DND-41 (cell line): ENCODE results near the gene GPNMB.

ENCODE experiments used
- ATAC-seq: fragments of 200-7000 bp; cut with Tn5 transposase; 3 replicates; pipeline ENCODE4 v1.9.1; 2021; ENCODE audit warnings: low read depth; ENCODE audit not compliant: insufficient read depth
- DNase-seq: peaks from one replicate; pipeline ENCODE4 v3.0.0-alpha.2; 2020
- H2AFZ ChIP-seq: 2 replicates; pipeline ENCODE4 v1.6.0; 2012; ENCODE audit warnings: low read depth, low read length
- H3K27ac ChIP-seq: 2 replicates; pipeline ENCODE4 v1.5.1; 2012; ENCODE audit warnings: low read length, inconsistent platforms
- H3K27me3 ChIP-seq: fragments of 200-600 bp; sonication (generic); 2 replicates; pipeline ENCODE4 v1.6.0; 2012; ENCODE audit warnings: low read length, mild to moderate bottlenecking, inconsistent platforms; ENCODE audit not compliant: insufficient read depth, poor library complexity
- H3K36me3 ChIP-seq: 2 replicates; pipeline ENCODE4 v1.5.1; 2012; ENCODE audit warnings: low read length, inconsistent platforms; ENCODE audit not compliant: insufficient read depth
- H3K4me1 ChIP-seq: 2 replicates; pipeline ENCODE4 v1.5.1; 2012; ENCODE audit warnings: mild to moderate bottlenecking, low read length; ENCODE audit not compliant: insufficient read depth
- H3K4me2 ChIP-seq: 2 replicates; pipeline ENCODE4 v1.6.0; 2012; ENCODE audit warnings: mild to moderate bottlenecking, moderate library complexity, low read length, inconsistent platforms; ENCODE audit not compliant: insufficient read depth
- H3K4me3 ChIP-seq, 2 experiments: fragments of 200-600 bp in 1 of 2; shearing (Covaris generic) in 1 of 2; 2 replicates each; pipeline ENCODE4 v1.5.1; 2012 to 2016; ENCODE audit warnings: inconsistent platforms in 2 of 2, low read length in 2 of 2, mild to moderate bottlenecking in 2 of 2, low read depth in 1 of 2, moderate library complexity in 1 of 2
- H3K79me2 ChIP-seq: 2 replicates; pipeline ENCODE4 v1.6.0; 2012; ENCODE audit warnings: low read length, inconsistent platforms; ENCODE audit not compliant: insufficient read depth
- H3K9ac ChIP-seq: 2 replicates; pipeline ENCODE4 v1.6.0; 2012; ENCODE audit warnings: low read depth, mild to moderate bottlenecking, inconsistent platforms, low read length, moderate library complexity
- H3K9me3 ChIP-seq: 2 replicates; pipeline ENCODE4 v1.5.1; 2012; ENCODE audit warnings: low read length, moderate library complexity, mild to moderate bottlenecking, inconsistent platforms; ENCODE audit not compliant: insufficient read depth, severe bottlenecking
- H4K20me1 ChIP-seq: 2 replicates; pipeline ENCODE4 v1.6.0; 2012; ENCODE audit warnings: low read length; ENCODE audit not compliant: insufficient read depth
- EZH2 ChIP-seq: IDR thresholded peaks from 3 replicates; pipeline ENCODE4 v1.6.1; 2012; ENCODE audit warnings: borderline replicate concordance, low read depth, mild to moderate bottlenecking, moderate library complexity, low read length, inconsistent platforms; ENCODE audit not compliant: severe bottlenecking
- TF ChIP-seq, protein P1 (sequence below): IDR thresholded peaks from 2 replicates; pipeline ENCODE4 v1.5.1; 2012; ENCODE audit warnings: borderline replicate concordance, low read length, moderate library complexity, mild to moderate bottlenecking; ENCODE audit not compliant: poor library complexity, severe bottlenecking; ENCODE audit errors: extremely low read depth

GPNMB gene

DNA sequence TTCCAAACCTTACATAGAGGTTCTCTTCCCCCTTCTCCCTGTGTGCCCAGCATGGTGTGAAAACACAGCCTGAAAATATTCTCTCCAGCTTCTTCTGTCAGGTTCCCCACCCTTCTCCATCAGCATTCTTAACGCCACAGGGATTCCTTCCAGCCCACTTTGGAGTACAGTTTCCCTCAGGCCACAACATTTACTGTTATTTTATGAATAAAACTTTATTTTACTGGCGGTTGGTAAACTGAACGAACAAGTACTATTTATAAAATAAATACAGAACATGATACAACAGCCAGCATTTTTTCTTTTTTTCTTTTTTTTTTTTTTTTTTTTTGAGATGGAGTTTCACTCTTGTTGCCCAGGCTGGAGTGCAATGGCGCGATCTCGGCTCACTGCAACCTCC, 31.6 kb upstream of the GPNMB start:
- Histone ChIP-seq H3K79me2 (no peaks in the 10 kb centered on the region), H3K4me3 (no peak overlapping the region), H3K4me2 (no peak overlapping the region), H3K27ac (no peak overlapping the region), H2AFZ (no peak overlapping the region), H3K4me1 (no peaks in the 10 kb centered on the region), H3K9me3 (no peaks in the 10 kb centered on the region), H3K27me3 (peaks cover 23% of the 10 kb centered on the region), H4K20me1 (no peaks in the 10 kb centered on the region), H3K9ac (no peak overlapping the region), H3K36me3 (no peaks in the 10 kb centered on the region)
- DNase-seq (no peak), ATAC-seq (no peak)
- TF ChIP-seq, protein P1, sequence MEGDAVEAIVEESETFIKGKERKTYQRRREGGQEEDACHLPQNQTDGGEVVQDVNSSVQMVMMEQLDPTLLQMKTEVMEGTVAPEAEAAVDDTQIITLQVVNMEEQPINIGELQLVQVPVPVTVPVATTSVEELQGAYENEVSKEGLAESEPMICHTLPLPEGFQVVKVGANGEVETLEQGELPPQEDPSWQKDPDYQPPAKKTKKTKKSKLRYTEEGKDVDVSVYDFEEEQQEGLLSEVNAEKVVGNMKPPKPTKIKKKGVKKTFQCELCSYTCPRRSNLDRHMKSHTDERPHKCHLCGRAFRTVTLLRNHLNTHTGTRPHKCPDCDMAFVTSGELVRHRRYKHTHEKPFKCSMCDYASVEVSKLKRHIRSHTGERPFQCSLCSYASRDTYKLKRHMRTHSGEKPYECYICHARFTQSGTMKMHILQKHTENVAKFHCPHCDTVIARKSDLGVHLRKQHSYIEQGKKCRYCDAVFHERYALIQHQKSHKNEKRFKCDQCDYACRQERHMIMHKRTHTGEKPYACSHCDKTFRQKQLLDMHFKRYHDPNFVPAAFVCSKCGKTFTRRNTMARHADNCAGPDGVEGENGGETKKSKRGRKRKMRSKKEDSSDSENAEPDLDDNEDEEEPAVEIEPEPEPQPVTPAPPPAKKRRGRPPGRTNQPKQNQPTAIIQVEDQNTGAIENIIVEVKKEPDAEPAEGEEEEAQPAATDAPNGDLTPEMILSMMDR: no peak
- no peak for TF ChIP-seq EZH2

DNA sequence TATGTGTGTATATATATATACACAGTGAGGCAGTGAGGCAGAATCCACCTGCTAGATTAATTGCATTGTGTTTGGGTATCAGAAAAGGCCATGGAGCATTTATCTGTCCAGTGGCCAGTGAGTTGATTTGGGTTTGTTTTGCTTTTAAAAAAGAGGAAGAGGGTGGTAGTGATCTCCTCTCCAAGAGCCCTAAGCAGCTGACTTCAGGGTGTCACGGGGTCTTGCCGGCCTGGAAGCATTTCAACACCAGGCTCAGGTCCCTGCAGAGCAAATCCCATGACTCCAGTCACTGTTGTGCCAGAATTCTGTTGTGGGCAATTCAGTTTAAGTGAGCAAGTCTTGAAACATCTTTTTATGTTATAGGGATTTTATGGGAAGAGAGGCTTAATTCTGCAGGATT, 30.6 kb upstream of the GPNMB start:
- Histone ChIP-seq H3K4me2 (no peak overlapping the region), H3K4me3 (no peak overlapping the region), H3K79me2 (no peaks in the 10 kb centered on the region), H3K27me3 (peaks cover 23% of the 10 kb centered on the region), H3K4me1 (no peaks in the 10 kb centered on the region), H3K36me3 (no peaks in the 10 kb centered on the region), H2AFZ (no peak overlapping the region), H3K9me3 (no peaks in the 10 kb centered on the region), H3K27ac (no peak overlapping the region), H4K20me1 (no peaks in the 10 kb centered on the region), H3K9ac (no peak overlapping the region)
- DNase-seq: no peak
- TF ChIP-seq, protein P1: no peak
- no peak for TF ChIP-seq EZH2
- ATAC-seq: no peak

DNA sequence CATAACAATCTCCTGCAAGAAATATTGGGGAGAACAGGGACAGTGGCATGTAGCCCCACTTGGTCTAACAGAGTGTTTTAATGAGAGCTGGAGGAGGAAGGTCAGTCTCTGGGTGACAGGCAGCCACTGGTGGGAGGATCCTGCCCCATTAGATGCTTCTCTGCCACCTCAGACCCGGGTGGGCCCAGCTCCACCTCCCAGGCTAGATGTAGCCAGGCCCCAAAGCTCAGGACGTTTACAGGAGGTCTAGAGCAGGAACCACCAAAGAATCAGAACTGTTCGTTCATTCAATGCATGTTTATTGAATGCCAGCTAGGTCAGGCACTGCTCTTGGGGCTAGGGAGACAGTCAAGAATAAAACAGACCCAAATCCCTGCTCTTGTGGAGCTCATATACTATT, 28.4 kb upstream of the GPNMB start:
- Histone ChIP-seq H3K27me3 (peaks cover 32% of the 10 kb centered on the region), H3K36me3 (no peaks in the 10 kb centered on the region), H3K4me1 (no peaks in the 10 kb centered on the region), H3K9ac (no peak overlapping the region), H3K9me3 (no peaks in the 10 kb centered on the region), H3K79me2 (no peaks in the 10 kb centered on the region), H2AFZ (no peak overlapping the region), H3K27ac (no peak overlapping the region), H3K4me2 (no peak overlapping the region), H3K4me3 (no peak overlapping the region), H4K20me1 (no peaks in the 10 kb centered on the region)
- no peak for TF ChIP-seq EZH2
- TF ChIP-seq, protein P1: no peak
- ATAC-seq (no peak), DNase-seq (no peak)

DNA sequence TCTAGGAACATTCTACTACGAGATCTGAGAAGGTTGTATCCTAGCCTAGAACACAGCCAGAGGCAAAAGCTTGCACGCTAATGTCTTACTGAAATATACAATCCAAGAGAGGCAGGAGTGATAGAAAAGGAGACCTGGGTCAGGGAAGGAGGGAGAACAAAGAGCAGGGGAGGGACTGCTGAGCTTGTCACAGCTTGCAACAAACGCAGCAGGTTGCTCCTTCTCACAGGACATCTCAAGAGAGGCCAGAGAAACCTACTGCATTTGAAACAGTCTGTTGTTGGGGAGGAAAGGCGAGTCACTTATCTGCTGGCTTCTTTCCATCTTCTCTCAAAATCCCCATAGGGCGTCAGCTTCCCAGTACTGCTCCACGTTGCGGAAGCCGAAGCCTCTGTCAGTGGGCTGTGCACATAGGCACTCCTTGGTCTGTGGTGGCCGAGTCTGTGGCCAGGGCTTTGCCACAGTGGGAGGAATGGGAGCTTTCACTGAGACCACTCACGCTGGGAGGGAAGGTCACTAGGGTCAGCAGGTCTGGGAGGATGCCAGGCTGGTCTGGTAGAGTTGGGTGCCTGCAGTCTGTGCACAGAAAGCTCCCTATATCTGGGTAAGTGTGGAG, 25.8 kb upstream of the GPNMB start:
- Histone ChIP-seq H3K27ac (no peak overlapping the region), H2AFZ (no peak overlapping the region), H3K27me3 (peaks cover 24% of the 10 kb centered on the region), H3K9ac (no peak overlapping the region), H3K36me3 (no peaks in the 10 kb centered on the region), H3K4me1 (no peaks in the 10 kb centered on the region), H3K79me2 (no peaks in the 10 kb centered on the region), H3K9me3 (no peaks in the 10 kb centered on the region), H3K4me3 (no peak overlapping the region), H4K20me1 (no peaks in the 10 kb centered on the region), H3K4me2 (no peak overlapping the region)
- ATAC-seq: no peak
- no peak for TF ChIP-seq EZH2
- TF ChIP-seq, protein P1: no peak
- DNase-seq: no peak
